GM18861 (cell line): ENCODE measurements around the gene SPOCD1.

Experiments
- ATAC-seq: cut with Tn5 transposase; IDR thresholded peaks from one replicate; pipeline ENCODE4 v1.9.1; 2021; ENCODE audit not compliant: unreplicated experiment

The SPOCD1 gene

GRCh38 chr1:31815752-31816500 is at the start of gene SPOCD1:
Gene SPOCD1, minus strand, starts transcription at chr1:31816022. Its CDS starts 689 bp downstream, at chr1:31815333.
- ATAC-seq, result no peak

GRCh38 chr1:31862071-31862470 is 46.2 kb upstream of the SPOCD1 start:
- ATAC-seq, result no peak

- ATAC-seq, result no peak
Measured at GRCh38 chr1:31861346-31861745, 45.5 kb upstream of the SPOCD1 start.

GRCh38 chr1:31860581-31860980 is 44.8 kb upstream of the SPOCD1 start:
- ATAC-seq, result no peak

- no peak for ATAC-seq
Measured at GRCh38 chr1:31859719-31860118, 43.9 kb upstream of the SPOCD1 start.

GRCh38 chr1:31859044-31859443 is 43.2 kb upstream of the SPOCD1 start:
- ATAC-seq, result no peak

- ATAC-seq, result no peak
Measured at GRCh38 chr1:31857863-31858262, 42.0 kb upstream of the SPOCD1 start.

- no peak for ATAC-seq
Measured at GRCh38 chr1:31856140-31856539, 40.3 kb upstream of the SPOCD1 start.

- ATAC-seq, result no peak
Measured at GRCh38 chr1:31855038-31855845, 39.4 kb upstream of the SPOCD1 start.

- ATAC-seq, result no peak
Measured at GRCh38 chr1:31849653-31850052, 33.8 kb upstream of the SPOCD1 start.

GRCh38 chr1:31848381-31848897 is 32.6 kb upstream of the SPOCD1 start:
- no peak for ATAC-seq

- ATAC-seq, result no peak
Measured at GRCh38 chr1:31846484-31846883, 30.7 kb upstream of the SPOCD1 start.

GRCh38 chr1:31843506-31843905 is 27.7 kb upstream of the SPOCD1 start:
- no peak for ATAC-seq

- no peak for ATAC-seq
Measured at GRCh38 chr1:31839662-31840343, 24.0 kb upstream of the SPOCD1 start.

GRCh38 chr1:31837451-31838158 is 21.8 kb upstream of the SPOCD1 start:
- no peak for ATAC-seq

- ATAC-seq, result no peak
Measured at GRCh38 chr1:31836638-31837037, 20.8 kb upstream of the SPOCD1 start.

- ATAC-seq, result no peak
Measured at GRCh38 chr1:31835415-31835814, 19.6 kb upstream of the SPOCD1 start.

GRCh38 chr1:31834501-31834900 is 18.7 kb upstream of the SPOCD1 start:
- ATAC-seq, result no peak

- no peak for ATAC-seq
Measured at GRCh38 chr1:31831397-31832378, 15.9 kb upstream of the SPOCD1 start.

- ATAC-seq, result no peak
Measured at GRCh38 chr1:31830511-31830910, 14.7 kb upstream of the SPOCD1 start.
